Peyer's patch (tissue), 4 donors: Measurements from ENCODE around the gene IL17RD.

Experiments used
- CTCF ChIP-seq, 6 experiments: fragments of 450-650 bp in 4 of 6; fragments of 200-600 bp in 2 of 6; sonication (generic) in 1 of 6; IDR thresholded peaks; one replicate each; pipeline ENCODE4 v1.5.1; 2017 to 2019; ENCODE audit warnings: antibody characterized with exemption in 6 of 6, mild to moderate bottlenecking in 3 of 6, moderate library complexity in 1 of 6
- POLR2A ChIP-seq, 2 donors: fragments of 450-650 bp; IDR thresholded peaks; one replicate each; pipeline ENCODE4 v1.5.1; 2017; ENCODE audit warnings: antibody characterized with exemption in 2 of 2, mild to moderate bottlenecking in 2 of 2, moderate library complexity in 2 of 2

GRCh38 chr3:57094575-57094974 lies 70.6 kb downstream of the IL17RD start:
- TF ChIP-seq POLR2A (IDR thresholded peaks at IDR 0.05) (no peak), CTCF (IDR thresholded peaks at IDR 0.05) (no peak)
